Keratinocyte (primary cell): Measurements from ENCODE around the gene AGO3. TPM values are rescaled to one million over a fixed set of nuclear protein-coding genes. Genes with fewer than 3 reads are reported as not detected.

ENCODE experiments used
- DNase-seq: peaks from one replicate; pipeline ENCODE4 v3.0.0-alpha.2; 2011; ENCODE audit warnings: low read depth, missing footprints, low spot score
- FAIRE-seq: peaks from 2 replicates; lab custom pipeline; 2011; peaks lifted over from hg19 to GRCh38; lab: Jason Lieb, UNC
- H2AFZ ChIP-seq: 2 replicates; pipeline ENCODE4 v1.6.0; 2012; ENCODE audit warnings: low read length, control low read depth, inconsistent platforms; ENCODE audit not compliant: control insufficient read depth
- H3K27ac ChIP-seq: 2 replicates; pipeline ENCODE4 v1.5.1; 2011; ENCODE audit warnings: low read length; ENCODE audit not compliant: control insufficient read depth, insufficient read depth
- H3K27me3 ChIP-seq: 3 replicates; pipeline ENCODE4 v1.6.0; 2011; ENCODE audit warnings: low read length; ENCODE audit not compliant: control insufficient read depth, insufficient read depth; ENCODE audit errors: extremely low read depth
- H3K36me3 ChIP-seq, 2 experiments: 2 replicates in 1 of 2; 3 replicates in 1 of 2; pipeline ENCODE4 v1.5.1; 2011; ENCODE audit warnings: low read length in 2 of 2, mild to moderate bottlenecking in 1 of 2; ENCODE audit not compliant: control insufficient read depth in 2 of 2, insufficient read depth in 2 of 2; ENCODE audit errors: extremely low read depth in 1 of 2
- H3K4me1 ChIP-seq: 3 replicates; pipeline ENCODE4 v1.5.1; 2011; ENCODE audit warnings: low read length; ENCODE audit not compliant: control insufficient read depth, insufficient read depth; ENCODE audit errors: extremely low read depth
- H3K4me2 ChIP-seq: 3 replicates; pipeline ENCODE4 v1.6.0; 2011; ENCODE audit warnings: low read depth, low read length; ENCODE audit not compliant: control insufficient read depth, insufficient read depth; ENCODE audit errors: extremely low read depth
- H3K4me3 ChIP-seq, 3 experiments: fragments of 200-600 bp in 1 of 3; sonication (generic) in 1 of 3; 2 replicates in 2 of 3; 3 replicates in 1 of 3; pipeline ENCODE4 v1.5.1; 2011 to 2016; ENCODE audit warnings: low read length in 3 of 3, mild to moderate bottlenecking in 3 of 3, control low read depth in 2 of 3, inconsistent platforms in 1 of 3, low read depth in 1 of 3, mixed read lengths in 1 of 3, mixed run types in 1 of 3, moderate library complexity in 1 of 3; ENCODE audit not compliant: control insufficient read depth in 2 of 3, insufficient read depth in 2 of 3; ENCODE audit errors: extremely low read depth in 1 of 3
- H3K79me2 ChIP-seq: 2 replicates; pipeline ENCODE4 v1.6.0; 2012; ENCODE audit warnings: low read length; ENCODE audit not compliant: control insufficient read depth, insufficient read depth
- H3K9ac ChIP-seq: 3 replicates; pipeline ENCODE4 v1.6.0; 2011; ENCODE audit warnings: low read length; ENCODE audit not compliant: control insufficient read depth, insufficient read depth; ENCODE audit errors: extremely low read depth
- H3K9me1 ChIP-seq: 3 replicates; pipeline ENCODE4 v1.6.0; 2011; ENCODE audit warnings: low read length; ENCODE audit not compliant: control insufficient read depth, insufficient read depth; ENCODE audit errors: extremely low read depth
- H3K9me3 ChIP-seq: 2 replicates; pipeline ENCODE4 v1.5.1; 2012; ENCODE audit warnings: low read depth, low read length; ENCODE audit not compliant: control insufficient read depth
- H4K20me1 ChIP-seq: 3 replicates; pipeline ENCODE4 v1.6.0; 2011; ENCODE audit warnings: low read length; ENCODE audit not compliant: control insufficient read depth, insufficient read depth; ENCODE audit errors: extremely low read depth
- EZH2 ChIP-seq: IDR thresholded peaks from one replicate; pipeline ENCODE4 v1.6.1; 2012; ENCODE audit warnings: inconsistent platforms, mild to moderate bottlenecking, low read length, moderate library complexity
- dilution Hi-C: fragments of 300-500 bp; cut with MboI; formaldehyde crosslinking; loops from one replicate; pipeline ENCODE4 v1.7.0; 2020; ENCODE audit warnings: low sequenced_read_pairs; ENCODE audit not compliant: extremely low pct_ligation_motif_present
- polyA plus RNA-seq, 5 experiments: library from polyadenylated mRNA; depleted of rRNA in 3 of 5; stranded (reverse) in 3 of 5; stranded (forward) in 1 of 5; unstranded in 1 of 5; fragments of >200 nt; gene quantifications; 1 replicate in 1 of 5; 2 replicates in 3 of 5; 3 replicates in 1 of 5; pipeline versions ENCODE4 v1.2.1 to v1.2.3, GENCODE V29; 2011 to 2012; ENCODE audit warnings: missing spikeins in 2 of 5, low read depth in 1 of 5, low replicate concordance in 1 of 5
- TF ChIP-seq, protein P1 (sequence below), 3 experiments: IDR thresholded peaks in 1 of 3; conservative IDR thresholded peaks in 1 of 3; optimal IDR thresholded peaks in 1 of 3; 2 replicates in 2 of 3; 3 replicates in 1 of 3; pipeline versions ENCODE3 to v1.5.1; 2011; ENCODE audit warnings: low read length in 3 of 3, mild to moderate bottlenecking in 3 of 3, moderate library complexity in 2 of 3, control low read depth in 1 of 3, inconsistent platforms in 1 of 3; ENCODE audit not compliant: insufficient read depth in 2 of 3; ENCODE audit errors: extremely low read depth in 1 of 3

AGO3 gene
- polyA plus RNA-seq, 1 donor (not counting 4 experiments of a cell fraction or from before 2014, with no cell fraction given): 14.0 TPM

DNA sequence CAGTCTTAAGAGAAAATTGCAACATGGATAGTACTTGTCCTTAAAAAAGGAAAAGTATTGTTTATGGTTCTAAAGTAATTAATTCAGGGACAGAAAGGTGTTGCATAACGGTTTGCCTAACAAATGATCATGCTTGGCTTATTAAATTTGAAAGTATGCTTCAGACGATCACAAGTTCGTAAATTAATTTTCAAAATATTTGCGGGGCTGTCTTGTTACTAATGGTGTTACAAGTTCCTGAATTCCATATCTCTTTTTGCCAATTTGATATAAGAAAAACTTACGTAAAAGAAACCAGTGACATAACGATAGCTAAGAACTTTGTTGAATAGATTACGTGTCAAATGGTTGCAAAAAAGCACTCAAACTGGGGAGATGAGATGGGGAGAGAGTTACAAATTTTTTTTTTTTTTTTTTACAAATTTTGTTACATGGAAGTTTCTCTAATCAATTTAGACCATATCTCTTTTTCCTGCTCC is 1.3 kb downstream of the AGO3 start:
- H3K9ac ChIP-seq: peak overlapping the region; percentile 90

DNA sequence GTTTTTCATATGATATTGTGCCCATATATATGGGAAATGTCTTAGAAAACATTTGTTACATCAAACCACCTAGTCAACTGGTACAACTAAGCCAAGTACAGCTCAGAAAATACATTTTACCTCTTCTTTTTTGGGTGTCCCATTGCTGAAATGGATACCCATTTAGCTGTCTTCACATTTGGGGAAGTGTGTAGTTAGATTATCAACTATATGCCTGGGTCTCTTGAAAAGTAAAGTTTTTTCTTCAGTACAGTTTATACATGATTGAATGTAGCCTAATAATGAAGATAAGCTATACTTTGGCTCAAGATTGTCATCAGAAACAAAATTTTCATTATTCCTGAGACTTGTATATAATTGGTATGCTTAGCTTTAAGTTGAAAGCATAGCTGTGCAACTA is 2.0 kb downstream of the AGO3 start:
- Histone ChIP-seq H3K4me3 (peak overlapping the region in 2 of 3 experiments; percentile 82 to 95), H3K36me3 (no peaks in the 10 kb centered on the region), H3K9ac (no peak overlapping the region), H3K4me2 (peak overlapping the region; percentile 75), H2AFZ (no peak overlapping the region), H3K9me3 (no peaks in the 10 kb centered on the region), H3K27ac (no peak overlapping the region), H3K4me1 (peaks cover 12% of the 10 kb centered on the region), H4K20me1 (no peaks in the 10 kb centered on the region), H3K9me1 (no peaks in the 10 kb centered on the region), H3K79me2 (peaks cover 63% of the 10 kb centered on the region), H3K27me3 (no peaks in the 10 kb centered on the region)
- FAIRE-seq (no peak), DNase-seq (no peak)
- dilution Hi-C loops: no loop called here
- no peak for TF ChIP-seq EZH2
- TF ChIP-seq, protein P1, sequence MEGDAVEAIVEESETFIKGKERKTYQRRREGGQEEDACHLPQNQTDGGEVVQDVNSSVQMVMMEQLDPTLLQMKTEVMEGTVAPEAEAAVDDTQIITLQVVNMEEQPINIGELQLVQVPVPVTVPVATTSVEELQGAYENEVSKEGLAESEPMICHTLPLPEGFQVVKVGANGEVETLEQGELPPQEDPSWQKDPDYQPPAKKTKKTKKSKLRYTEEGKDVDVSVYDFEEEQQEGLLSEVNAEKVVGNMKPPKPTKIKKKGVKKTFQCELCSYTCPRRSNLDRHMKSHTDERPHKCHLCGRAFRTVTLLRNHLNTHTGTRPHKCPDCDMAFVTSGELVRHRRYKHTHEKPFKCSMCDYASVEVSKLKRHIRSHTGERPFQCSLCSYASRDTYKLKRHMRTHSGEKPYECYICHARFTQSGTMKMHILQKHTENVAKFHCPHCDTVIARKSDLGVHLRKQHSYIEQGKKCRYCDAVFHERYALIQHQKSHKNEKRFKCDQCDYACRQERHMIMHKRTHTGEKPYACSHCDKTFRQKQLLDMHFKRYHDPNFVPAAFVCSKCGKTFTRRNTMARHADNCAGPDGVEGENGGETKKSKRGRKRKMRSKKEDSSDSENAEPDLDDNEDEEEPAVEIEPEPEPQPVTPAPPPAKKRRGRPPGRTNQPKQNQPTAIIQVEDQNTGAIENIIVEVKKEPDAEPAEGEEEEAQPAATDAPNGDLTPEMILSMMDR (optimal IDR thresholded peaks at IDR 0.05 in 1 of 3, IDR thresholded peaks at IDR 0.05 in 1 of 3, conservative IDR thresholded peaks at IDR 0.05 in 1 of 3; ENCODE audit: extremely low read depth in 1 of 3, insufficient read depth in 2 of 3, low read length in 3 of 3): no peak

More for the DNA sequence above, 1.3 kb downstream of the AGO3 start:
- dilution Hi-C loops: no loop called here
- FAIRE-seq (peak; percentile 26), DNase-seq (no peak)
- Histone ChIP-seq H3K9me1 (no peaks in the 10 kb centered on the region), H2AFZ (no peak overlapping the region), H3K4me1 (peaks cover 12% of the 10 kb centered on the region), H3K79me2 (peaks cover 57% of the 10 kb centered on the region), H3K36me3 (no peaks in the 10 kb centered on the region), H3K27me3 (no peaks in the 10 kb centered on the region), H3K9me3 (no peaks in the 10 kb centered on the region), H3K4me2 (peak overlapping the region; percentile 75), H3K27ac (peak overlapping the region; percentile 93), H4K20me1 (no peaks in the 10 kb centered on the region), H3K4me3 (peak overlapping the region; percentile 82 to 95 (median 94))
- TF ChIP-seq, protein P1 (optimal IDR thresholded peaks at IDR 0.05 in 1 of 3, IDR thresholded peaks at IDR 0.05 in 1 of 3, conservative IDR thresholded peaks at IDR 0.05 in 1 of 3; ENCODE audit: extremely low read depth in 1 of 3, insufficient read depth in 2 of 3, low read length in 3 of 3): no peak
- TF ChIP-seq EZH2: no peak
